Small intestine (tissue), 7 donors: ENCODE data around the gene C19orf38. TPM values are rescaled to one million over a fixed set of nuclear protein-coding genes. Genes with fewer than 3 reads are reported as not detected.
"Not testable (repeated sequence)": the region's sequence is repeated elsewhere in the genome, so short reads cannot be mapped to it uniquely, and the experiment has no call there.

Experiments
- DNase-seq, 2 donors: peaks; one replicate each; pipeline versions ENCODE4 v3.0.0 to v3.0.0-alpha.2; 2013
- FAIRE-seq: peaks from 2 replicates; lab custom pipeline; 2012; peaks lifted over from hg19 to GRCh38; lab: Jason Lieb, UNC
- H3K27ac ChIP-seq, 3 donors: one replicate each; pipeline ENCODE4 v1.5.1; 2013; ENCODE audit warnings: low read length in 2 of 3, mild to moderate bottlenecking in 2 of 3, control low read depth in 1 of 3, inconsistent platforms in 1 of 3, low read depth in 1 of 3, moderate library complexity in 1 of 3
- H3K27me3 ChIP-seq, 3 donors: one replicate each; pipeline ENCODE4 v1.6.1; 2013; ENCODE audit warnings: low read length in 3 of 3, inconsistent platforms in 1 of 3; ENCODE audit not compliant: control insufficient read depth in 3 of 3, insufficient read depth in 3 of 3
- H3K36me3 ChIP-seq, 3 donors: one replicate each; pipeline ENCODE4 v1.6.1; 2013; ENCODE audit warnings: low read length in 3 of 3, inconsistent platforms in 1 of 3, low read depth in 1 of 3, mild to moderate bottlenecking in 1 of 3, moderate library complexity in 1 of 3; ENCODE audit not compliant: control insufficient read depth in 3 of 3, insufficient read depth in 2 of 3
- H3K4me1 ChIP-seq, 3 donors: one replicate each; pipeline ENCODE4 v1.6.1; 2013; ENCODE audit warnings: low read length in 2 of 3, inconsistent platforms in 1 of 3, low read depth in 1 of 3, mild to moderate bottlenecking in 1 of 3, moderate library complexity in 1 of 3; ENCODE audit not compliant: control insufficient read depth in 3 of 3, insufficient read depth in 2 of 3
- H3K4me3 ChIP-seq, 3 donors: one replicate each; pipeline ENCODE4 v1.5.1; 2013; ENCODE audit warnings: low read length in 3 of 3, control low read depth in 1 of 3, inconsistent platforms in 1 of 3, low read depth in 1 of 3, mild to moderate bottlenecking in 1 of 3, moderate library complexity in 1 of 3
- H3K9me3 ChIP-seq, 2 donors: one replicate each; pipeline ENCODE4 v1.6.1; 2013; ENCODE audit warnings: low read depth in 1 of 2, low read length in 1 of 2; ENCODE audit not compliant: control insufficient read depth in 2 of 2, insufficient read depth in 1 of 2
- WGBS, 3 donors: extraction: QIAGEN DNeasy Blood & Tissue Kit; methylation state at CpG; one replicate each; pipeline ENCODE4 v1.1.7; 2013; 5-methylcytosine and 5-hydroxymethylcytosine counted together
- polyA plus RNA-seq, 4 donors: library from polyadenylated mRNA; stranded (reverse) in 3 of 4; unstranded in 1 of 4; fragments of 200-250 nt in 3 of 4; fragments of 120-200 nt in 1 of 4; gene quantifications; one replicate each; pipeline versions ENCODE4 v1.2.1 to v1.2.3, GENCODE V29; 2013
- donor health status: healthy with polysubstance abuse.
- donor health status: control.
- donor health status: control.
- donor health status: Bipolar disorder and iron deficiency.
- donor health status: healthy.

Gene C19orf38
- polyA plus RNA-seq, 4 donors, result 1.1 to 2.6 (median 1.8) TPM

DNA sequence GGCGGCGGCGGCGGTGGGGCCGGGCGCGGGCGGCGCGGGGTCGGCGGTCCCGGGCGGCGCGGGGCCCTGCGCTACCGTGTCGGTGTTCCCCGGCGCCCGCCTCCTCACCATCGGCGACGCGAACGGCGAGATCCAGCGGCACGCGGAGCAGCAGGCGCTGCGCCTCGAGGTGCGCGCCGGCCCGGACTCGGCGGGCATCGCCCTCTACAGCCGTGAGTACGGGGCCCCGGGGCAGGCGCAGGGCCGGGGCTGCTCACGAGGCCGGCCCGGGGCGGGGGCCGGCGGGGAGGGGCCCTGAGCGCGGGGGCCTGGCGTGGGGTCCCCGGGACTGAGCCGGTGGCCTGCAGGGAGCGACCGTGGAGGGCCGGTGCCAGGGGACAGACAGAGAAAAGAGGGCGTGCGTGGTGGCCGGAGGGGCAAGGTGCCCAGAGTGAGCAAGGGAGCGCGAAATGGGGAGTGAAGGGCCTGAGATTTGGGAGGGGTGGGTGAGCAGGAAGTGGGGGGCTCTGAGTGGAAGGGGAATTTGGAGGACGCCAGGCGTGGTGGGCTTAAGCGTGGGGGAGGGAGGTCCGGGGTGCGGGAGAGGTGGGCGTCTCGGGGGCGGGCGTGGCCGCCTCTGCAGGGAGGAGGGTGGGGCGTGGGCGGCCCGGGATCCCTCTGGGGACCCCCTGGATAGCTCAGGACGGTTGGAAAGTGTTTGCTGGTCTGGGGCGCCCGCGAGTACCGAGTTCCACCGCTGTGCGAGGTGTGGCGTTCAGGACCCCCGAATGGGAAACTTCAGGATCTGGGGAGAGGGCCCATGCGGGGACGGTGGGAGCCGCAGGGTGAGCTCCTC is 23.7 kb downstream of the C19orf38 start:
- DNase-seq (peak; percentile 33 to 74), FAIRE-seq (no peak)
- H3K9me3 ChIP-seq, result no peaks in the 10 kb centered on the region
- peak overlapping the region; percentile 78 to 86 (median 84) for H3K27ac ChIP-seq
- peaks cover 0 to 24% (median 0%) of the 10 kb centered on the region in 3 donors for H3K36me3 ChIP-seq
- peaks cover 0 to 7% (median 5%) of the 10 kb centered on the region in 3 donors for H3K4me1 ChIP-seq
- peak overlapping the region; percentile 78 to 95 (median 83) for H3K4me3 ChIP-seq
- WGBS, 3 donors, result 0 to 1% (median 0%) methylated on average over 30 to 90 of the region's 90 CpGs
- no peaks in the 10 kb centered on the region for H3K27me3 ChIP-seq

DNA sequence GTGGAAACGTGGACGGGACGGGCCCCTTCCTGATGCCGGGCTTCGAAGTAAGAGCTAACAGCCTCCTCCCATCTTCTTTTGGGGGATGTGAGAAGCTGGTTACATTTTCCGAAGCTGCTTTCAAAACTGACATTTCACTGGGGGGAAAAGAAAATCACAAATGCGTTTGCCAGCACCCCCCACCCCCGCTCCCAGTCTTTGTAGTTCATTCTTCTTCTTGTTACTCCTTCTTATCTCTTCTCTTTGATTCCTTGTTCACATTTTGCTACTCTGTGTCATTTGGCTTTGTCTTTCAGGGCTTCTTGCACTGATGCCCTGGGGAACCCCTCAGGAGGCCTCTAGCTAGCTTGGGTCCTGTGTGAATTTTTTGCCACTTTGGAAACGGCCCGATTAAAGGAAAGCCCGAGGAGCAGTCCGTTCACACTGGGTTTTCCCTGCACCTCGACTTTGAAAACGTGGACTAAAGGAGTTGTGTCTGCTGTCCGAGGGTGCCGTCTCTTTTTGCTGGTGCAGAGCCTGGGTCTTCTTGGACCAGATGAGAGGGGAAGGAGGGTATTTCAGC is 24.4 kb downstream of the C19orf38 start:
- Histone ChIP-seq H3K27ac (peak overlapping the region in 2 of 3 donors; percentile 48 to 84), H3K4me1 (peaks cover 0 to 8% (median 7%) of the 10 kb centered on the region in 3 donors), H3K36me3 (peaks cover 0 to 24% (median 0%) of the 10 kb centered on the region in 3 donors), H3K4me3 (peak overlapping the region; percentile 78 to 95 (median 83)), H3K27me3 (no peaks in the 10 kb centered on the region), H3K9me3 (no peaks in the 10 kb centered on the region)
- DNase-seq, result peak; percentile 25 to 55
- 8 to 11% (median 8%) methylated on average over 13 to 16 of the region's 16 CpGs for WGBS, 3 donors
- FAIRE-seq, result no peak

DNA sequence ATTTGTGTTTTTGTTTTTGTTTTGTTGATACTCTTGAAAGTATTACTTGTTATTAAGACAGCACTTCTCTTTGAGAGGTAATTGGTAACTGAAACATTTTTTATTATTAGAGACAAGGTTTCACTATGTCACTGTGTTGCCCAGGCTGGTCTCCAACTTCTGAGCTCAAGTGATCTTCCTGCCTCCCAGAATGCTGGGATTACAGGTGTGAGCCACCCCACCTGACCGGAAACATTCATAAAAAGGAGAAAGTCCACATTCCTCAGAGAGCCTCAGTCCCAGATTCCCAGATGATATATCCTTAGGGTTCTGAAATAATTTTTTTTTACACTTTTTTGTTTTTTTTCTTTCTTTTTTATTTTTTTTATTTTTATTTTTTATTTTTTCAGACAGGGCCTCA is 25.8 kb downstream of the C19orf38 start:
- Histone ChIP-seq H3K9me3 (peaks cover 0 to 5% of the 10 kb centered on the region in 2 donors), H3K4me3 (no peak overlapping the region), H3K36me3 (peaks cover 0 to 30% (median 0%) of the 10 kb centered on the region in 3 donors), H3K27ac (peak overlapping the region in 2 of 3 donors; percentile 5 to 18), H3K4me1 (peaks cover 0 to 14% (median 7%) of the 10 kb centered on the region in 3 donors), H3K27me3 (no peaks in the 10 kb centered on the region)
- WGBS, 3 donors, result 18 to 62% (median 35%) methylated on average over 1 of the region's 1 CpG
- FAIRE-seq (no peak), DNase-seq (peak; percentile 66 to 86)

DNA sequence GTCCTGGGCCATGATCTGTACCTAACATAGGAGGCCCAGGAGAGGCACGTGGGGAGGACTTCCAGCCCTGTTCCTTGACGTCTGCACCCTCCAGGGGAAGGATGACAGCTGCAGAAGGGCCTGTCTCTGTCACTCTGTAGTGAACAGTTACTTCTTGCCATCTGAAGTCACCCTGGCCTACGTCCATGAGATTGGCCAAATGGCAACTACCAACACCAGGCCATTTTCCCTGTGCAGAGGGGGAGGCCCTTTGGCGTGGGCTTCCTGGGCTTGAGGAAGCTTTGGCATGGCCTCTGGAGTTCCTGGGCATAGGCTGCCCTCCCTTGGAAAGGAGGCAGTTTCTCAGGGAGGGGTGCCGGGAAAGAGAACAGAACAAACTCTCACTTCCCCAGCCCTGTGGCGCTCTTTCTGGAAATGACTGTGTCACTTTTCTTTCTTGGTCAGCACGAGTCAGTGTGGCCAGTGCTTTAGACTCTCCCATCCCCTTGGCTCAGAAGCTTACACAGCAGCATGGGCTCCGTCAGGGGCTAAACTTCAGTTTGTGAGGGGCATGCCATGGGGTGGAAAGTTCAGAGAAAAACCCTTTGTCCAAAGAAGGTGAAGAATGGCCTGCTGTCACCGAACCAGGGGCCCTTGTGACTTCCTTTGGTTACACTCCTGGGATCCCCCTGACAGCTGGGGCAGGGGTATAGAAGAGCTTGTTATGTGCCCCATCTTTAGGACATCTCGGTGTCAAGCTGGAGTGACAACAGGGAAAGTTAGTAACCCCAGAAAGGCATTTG is 28.4 kb downstream of the C19orf38 start:
- peaks cover 0 to 14% (median 7%) of the 10 kb centered on the region in 3 donors for H3K4me1 ChIP-seq
- no peak for FAIRE-seq

DNA sequence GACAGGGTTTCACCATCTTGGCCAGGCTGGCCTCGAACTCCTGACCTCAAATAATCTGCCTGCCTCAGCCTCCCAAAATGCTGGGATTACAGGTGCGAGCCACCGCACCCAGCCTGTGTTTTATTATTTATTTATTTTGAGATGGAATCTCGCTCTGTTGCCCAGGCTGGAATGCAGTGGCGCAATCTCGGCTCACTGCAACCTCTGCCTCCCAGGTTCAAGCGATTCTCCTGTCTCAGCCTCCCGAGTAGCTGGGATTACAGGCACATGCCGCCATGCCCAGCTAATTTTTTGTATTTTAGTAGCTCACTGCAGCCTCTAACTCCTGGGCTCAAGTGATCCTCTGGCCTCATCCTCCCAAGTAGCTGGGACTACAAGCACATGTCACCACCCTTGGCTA is 29.4 kb downstream of the C19orf38 start:
- H3K27ac ChIP-seq, result peak overlapping the region in 1 of 3 donors; percentile 25

More for the DNA sequence above, 28.4 kb downstream of the C19orf38 start:
- Histone ChIP-seq H3K27ac (peak overlapping the region in 1 of 3 donors; percentile 22), H3K36me3 (peaks cover 0 to 50% (median 0%) of the 10 kb centered on the region in 3 donors), H3K9me3 (peaks cover 0 to 6% of the 10 kb centered on the region in 2 donors), H3K4me3 (no peak overlapping the region), H3K27me3 (no peaks in the 10 kb centered on the region)
- no peak for DNase-seq
- 68 to 90% (median 70%) methylated on average over 10 of the region's 10 CpGs for WGBS, 3 donors

DNA sequence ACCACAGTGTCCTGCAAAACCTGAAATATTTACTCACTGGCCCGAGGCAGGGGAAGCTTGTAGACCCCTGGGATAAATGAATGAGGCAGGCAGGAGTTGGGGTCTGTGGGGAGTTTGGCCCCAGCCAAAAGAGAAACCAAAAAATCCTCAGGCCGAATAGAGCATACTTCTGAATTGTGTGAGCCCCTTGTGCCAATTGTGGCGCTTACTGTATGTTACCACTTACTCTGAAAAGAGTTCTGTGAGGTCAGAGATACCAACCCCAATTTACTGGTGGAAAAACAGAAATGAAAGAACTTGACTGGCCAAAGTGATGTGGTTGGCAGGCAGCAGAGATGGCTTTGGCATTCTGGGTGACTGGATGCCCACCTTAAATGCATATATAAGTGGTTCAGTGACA is 30.0 kb downstream of the C19orf38 start:
- 72 to 89% (median 82%) methylated on average over 3 of the region's 3 CpGs for WGBS, 3 donors
- H3K36me3 ChIP-seq, result peaks cover 0 to 65% (median 0%) of the 10 kb centered on the region in 3 donors
- no peak overlapping the region for H3K4me3 ChIP-seq
- DNase-seq, result no peak
- H3K27ac ChIP-seq, result peak overlapping the region in 1 of 3 donors; percentile 25
- peaks cover 0 to 14% (median under 1%) of the 10 kb centered on the region in 3 donors for H3K4me1 ChIP-seq
- no peak for FAIRE-seq
- no peaks in the 10 kb centered on the region for H3K27me3 ChIP-seq
- H3K9me3 ChIP-seq, result peaks cover 0 to 6% of the 10 kb centered on the region in 2 donors

More for the DNA sequence above, 29.4 kb downstream of the C19orf38 start:
- not testable (repeated sequence) for H3K9me3 ChIP-seq, H3K27me3 ChIP-seq, FAIRE-seq, H3K4me3 ChIP-seq, DNase-seq
- H3K36me3 ChIP-seq, result peaks cover 0 to 58% (median 0%) of the 10 kb centered on the region in 3 donors
- 90 to 95% (median 94%) methylated on average over 8 to 9 of the region's 9 CpGs for WGBS, 3 donors
- H3K4me1 ChIP-seq, result peaks cover 0 to 14% (median 7%) of the 10 kb centered on the region in 3 donors

DNA sequence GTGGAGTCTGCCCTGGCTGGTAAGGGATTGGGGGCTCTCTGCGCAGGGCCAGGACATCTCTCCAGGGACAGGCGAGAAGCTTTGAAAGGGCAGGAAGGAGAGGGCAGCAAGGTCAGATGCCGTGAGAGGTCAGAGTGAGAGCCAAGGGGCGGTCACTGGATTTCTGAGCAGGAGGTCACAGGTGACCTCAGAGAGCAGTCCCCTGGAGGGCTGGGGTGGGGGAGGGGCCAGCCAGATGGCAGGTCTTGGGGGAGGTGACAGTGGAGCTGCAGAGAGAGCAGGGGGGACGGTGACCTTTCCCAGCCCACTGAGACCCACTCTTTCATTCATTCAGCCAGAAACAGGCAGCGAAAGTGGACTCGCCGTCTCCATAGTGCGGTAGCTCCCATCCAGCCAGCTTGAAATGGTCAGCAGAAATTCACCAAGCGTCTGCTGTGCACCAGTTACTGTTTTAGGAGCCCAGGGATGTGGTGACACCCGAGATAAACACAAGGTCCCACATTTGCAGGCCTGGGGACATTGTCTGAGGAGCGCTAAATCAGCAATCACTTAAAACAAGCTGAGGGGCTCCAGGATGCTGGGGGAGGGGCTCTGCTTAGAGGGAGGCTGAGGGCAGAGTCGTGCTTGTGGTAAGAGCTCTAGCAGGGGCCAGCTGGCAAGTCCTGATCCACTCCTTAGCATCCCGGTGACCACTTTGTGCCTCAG is 33.3 kb downstream of the C19orf38 start:
- no peak overlapping the region for H3K4me3 ChIP-seq
- peaks cover 0 to 11% (median 0%) of the 10 kb centered on the region in 3 donors for H3K4me1 ChIP-seq
- peaks cover 0 to 61% (median 0%) of the 10 kb centered on the region in 3 donors for H3K36me3 ChIP-seq
- peaks cover 0 to 6% of the 10 kb centered on the region in 2 donors for H3K9me3 ChIP-seq
- no peak for DNase-seq
- H3K27ac ChIP-seq, result no peak overlapping the region
- FAIRE-seq, result no peak
- 79 to 89% (median 89%) methylated on average over 14 of the region's 14 CpGs for WGBS, 3 donors
- H3K27me3 ChIP-seq, result no peaks in the 10 kb centered on the region
